HG03460 (cell line): ENCODE results near the gene CDCA8.

Experiments used
- ATAC-seq: cut with Tn5 transposase; IDR thresholded peaks from one replicate; pipeline ENCODE4 v1.9.1; 2021; ENCODE audit not compliant: unreplicated experiment

Gene CDCA8

GRCh38 chr1:37692078-37692833, at the start of gene CDCA8:
Gene CDCA8, plus strand, starts transcription at chr1:37692516. Its CDS starts 175 bp downstream, at chr1:37692691.
- peak; percentile 73 for ATAC-seq

- no peak for ATAC-seq
Observed at GRCh38 chr1:37647281-37647680, 45.0 kb upstream of the CDCA8 start.

- ATAC-seq = no peak
Observed at GRCh38 chr1:37650173-37650572, 42.1 kb upstream of the CDCA8 start.

- no peak for ATAC-seq
Observed at GRCh38 chr1:37650721-37651120, 41.6 kb upstream of the CDCA8 start.

- no peak for ATAC-seq
Observed at GRCh38 chr1:37651803-37652202, 40.5 kb upstream of the CDCA8 start.

GRCh38 chr1:37652976-37653375, 39.3 kb upstream of the CDCA8 start:
- no peak for ATAC-seq

- ATAC-seq = no peak
Observed at GRCh38 chr1:37653906-37654305, 38.4 kb upstream of the CDCA8 start.

GRCh38 chr1:37655274-37655673, 37.0 kb upstream of the CDCA8 start:
- no peak for ATAC-seq

GRCh38 chr1:37656026-37656425, 36.3 kb upstream of the CDCA8 start:
- no peak for ATAC-seq

- no peak for ATAC-seq
Observed at GRCh38 chr1:37656881-37657280, 35.4 kb upstream of the CDCA8 start.

- no peak for ATAC-seq
Observed at GRCh38 chr1:37657620-37658412, 34.5 kb upstream of the CDCA8 start.

- ATAC-seq = no peak
Observed at GRCh38 chr1:37658486-37658885, 33.8 kb upstream of the CDCA8 start.

- ATAC-seq = no peak
Observed at GRCh38 chr1:37660664-37661063, 31.7 kb upstream of the CDCA8 start.

- no peak for ATAC-seq
Observed at GRCh38 chr1:37661401-37661800, 30.9 kb upstream of the CDCA8 start.

- ATAC-seq = no peak
Observed at GRCh38 chr1:37662031-37662755, 30.1 kb upstream of the CDCA8 start.

- no peak for ATAC-seq
Observed at GRCh38 chr1:37663426-37664000, 28.8 kb upstream of the CDCA8 start.

GRCh38 chr1:37666241-37666867, 26.0 kb upstream of the CDCA8 start:
- ATAC-seq = no peak

GRCh38 chr1:37667023-37667671, 25.2 kb upstream of the CDCA8 start:
- ATAC-seq = no peak

- ATAC-seq = no peak
Observed at GRCh38 chr1:37670133-37670532, 22.2 kb upstream of the CDCA8 start.

GRCh38 chr1:37671261-37671660, 21.1 kb upstream of the CDCA8 start:
- no peak for ATAC-seq
